A673 (cell line): ENCODE results near the gene SPON1. TPM values are rescaled to one million over a fixed set of nuclear protein-coding genes. Genes with fewer than 3 reads are reported as not detected.

Source experiments
- BruUV-seq: library from RNA; stranded (reverse); fragments of 400-500 nt; replicated peaks from 2 replicates; lab custom pipeline; 2021; lab: Mats Ljungman, UMichigan
- CTCF ChIA-PET: fragments of 300-600 bp; sonication (Branson Sonifier 250); formaldehyde crosslinking; loops from one replicate; lab custom pipeline; 2022; ENCODE audit warnings: antibody characterized with exemption; lab: Charles Lee
- POLR2A ChIA-PET: fragments of 300-600 bp; sonication (Branson Sonifier 250); formaldehyde crosslinking; loops from one replicate; lab custom pipeline; 2022; ENCODE audit warnings: antibody characterized with exemption; ENCODE audit not compliant: low non-redundant PET; lab: Charles Lee
- DNase-seq: peaks from one replicate; pipeline ENCODE4 v3.0.0-alpha.2; 2015; ENCODE audit warnings: low spot score
- H3K27ac ChIP-seq: fragments of 200-600 bp; sonication (generic); 2 replicates; pipeline ENCODE4 v1.5.1; 2016; ENCODE audit warnings: mixed run types, low read depth, mild to moderate bottlenecking, mixed read lengths, antibody characterized with exemption, low read length; ENCODE audit not compliant: poor library complexity, severe bottlenecking
- H3K27me3 ChIP-seq: fragments of 200-600 bp; sonication (generic); replicated peaks from 2 replicates; pipeline ENCODE4 v1.6.1; 2017; ENCODE audit warnings: mixed run types, low read depth, mild to moderate bottlenecking, mixed read lengths, antibody characterized with exemption, low read length; ENCODE audit not compliant: insufficient read depth, poor library complexity
- H3K36me3 ChIP-seq: fragments of 200-600 bp; sonication (generic); 2 replicates; pipeline ENCODE4 v1.6.1; 2016; ENCODE audit warnings: mixed run types, mild to moderate bottlenecking, mixed read lengths, antibody characterized with exemption, low read length; ENCODE audit not compliant: insufficient read depth, poor library complexity, severe bottlenecking
- H3K4me1 ChIP-seq: fragments of 200-600 bp; sonication (generic); 2 replicates; pipeline ENCODE4 v1.6.1; 2017; ENCODE audit warnings: mixed run types, mild to moderate bottlenecking, mixed read lengths, antibody characterized with exemption, low read length; ENCODE audit not compliant: insufficient read depth, poor library complexity, severe bottlenecking
- H3K4me3 ChIP-seq: fragments of 200-600 bp; sonication (generic); 2 replicates; pipeline ENCODE4 v1.5.1; 2016; ENCODE audit warnings: low read depth, mixed run types, mild to moderate bottlenecking, mixed read lengths, low read length; ENCODE audit not compliant: poor library complexity, severe bottlenecking
- H3K9me3 ChIP-seq: fragments of 200-600 bp; sonication (generic); 2 replicates; pipeline ENCODE4 v1.6.1; 2016; ENCODE audit warnings: mixed run types, low read depth, mild to moderate bottlenecking, mixed read lengths, antibody characterized with exemption, low read length; ENCODE audit not compliant: poor library complexity, severe bottlenecking
- CTCF ChIP-seq: fragments of 300-800, 200-600 bp; sonication (generic); conservative IDR thresholded peaks from 2 replicates; pipeline ENCODE4 v1.5.1; 2017; ENCODE audit warnings: low read depth, mild to moderate bottlenecking, antibody characterized with exemption, low read length, moderate library complexity, mixed read lengths
- EZH2 ChIP-seq: fragments of 200-600 bp; sonication (generic); IDR thresholded peaks from 2 replicates; pipeline ENCODE4 v1.6.1; 2017; ENCODE audit warnings: borderline replicate concordance, low read depth, mild to moderate bottlenecking, mixed read lengths, antibody characterized with exemption, low read length; ENCODE audit not compliant: poor library complexity, severe bottlenecking
- intact Hi-C: fragments of 100-400 bp; cut with micrococcal nuclease; formaldehyde crosslinking; loops from one replicate; pipeline ENCODE4 v1.10.0; 2022; ENCODE audit not compliant: unreplicated experiment
- total RNA-seq: library from RNA; stranded (reverse); gene quantifications from 2 replicates; pipeline ENCODE4 v1.2.3, GENCODE V29; 2021

SPON1 gene
- total RNA-seq, 1 experiment from 2014 or later = not detected

- no peaks in the 10 kb centered on the region for H3K36me3 ChIP-seq
- no peak overlapping the region for H3K4me3 ChIP-seq
- DNase-seq = no peak
- H3K9me3 ChIP-seq = no peaks in the 10 kb centered on the region
- no peak overlapping the region for H3K27ac ChIP-seq
- intact Hi-C loops = no loop called here
- CTCF ChIA-PET = no interaction called here
- POLR2A ChIA-PET = no interaction called here
- H3K4me1 ChIP-seq = no peaks in the 10 kb centered on the region
- TF ChIP-seq EZH2 = no peak
- no peak for TF ChIP-seq CTCF
- BruUV-seq = no TSS peak
- H3K27me3 ChIP-seq = no peaks in the 10 kb centered on the region
These were observed 302.4 kb downstream of the SPON1 start for GRCh38 chr11:14264966-14265365.

GRCh38 chr11:14266622-14267021, 304.1 kb downstream of the SPON1 start:
- DNase-seq = no peak
- H3K4me1 ChIP-seq = no peaks in the 10 kb centered on the region
- H3K9me3 ChIP-seq = no peaks in the 10 kb centered on the region
- no peak overlapping the region for H3K4me3 ChIP-seq
- no peak overlapping the region for H3K27ac ChIP-seq
- TF ChIP-seq CTCF = no peak
- no peak for TF ChIP-seq EZH2
- POLR2A ChIA-PET = no interaction called here
- no peaks in the 10 kb centered on the region for H3K27me3 ChIP-seq
- CTCF ChIA-PET = no interaction called here
- intact Hi-C loops = no loop called here
- no TSS peak for BruUV-seq
- H3K36me3 ChIP-seq = no peaks in the 10 kb centered on the region

- intact Hi-C loops = no loop called here
- TF ChIP-seq EZH2 = no peak
- no peak for TF ChIP-seq CTCF
- no peak overlapping the region for H3K27ac ChIP-seq
- BruUV-seq = no TSS peak
- CTCF ChIA-PET = no interaction called here
- DNase-seq = no peak
- no peaks in the 10 kb centered on the region for H3K27me3 ChIP-seq
- no peaks in the 10 kb centered on the region for H3K4me1 ChIP-seq
- POLR2A ChIA-PET = no interaction called here
- no peaks in the 10 kb centered on the region for H3K9me3 ChIP-seq
- H3K36me3 ChIP-seq = no peaks in the 10 kb centered on the region
- H3K4me3 ChIP-seq = no peak overlapping the region
These were observed 305.5 kb downstream of the SPON1 start for GRCh38 chr11:14267861-14268635.
